NCI-H1105 treated with DMSO at 0.1 percent for 48 hours (cell line): ENCODE data around the gene KCNQ1.

Experiments used
- DNase-seq: peaks from one replicate; lab custom pipeline; 2025; lab: John Stamatoyannopoulos, UW

KCNQ1 gene

GRCh38 chr11:2553886-2554285 lies 109.1 kb downstream of the KCNQ1 start:
- DNase-seq, result no peak

DNA sequence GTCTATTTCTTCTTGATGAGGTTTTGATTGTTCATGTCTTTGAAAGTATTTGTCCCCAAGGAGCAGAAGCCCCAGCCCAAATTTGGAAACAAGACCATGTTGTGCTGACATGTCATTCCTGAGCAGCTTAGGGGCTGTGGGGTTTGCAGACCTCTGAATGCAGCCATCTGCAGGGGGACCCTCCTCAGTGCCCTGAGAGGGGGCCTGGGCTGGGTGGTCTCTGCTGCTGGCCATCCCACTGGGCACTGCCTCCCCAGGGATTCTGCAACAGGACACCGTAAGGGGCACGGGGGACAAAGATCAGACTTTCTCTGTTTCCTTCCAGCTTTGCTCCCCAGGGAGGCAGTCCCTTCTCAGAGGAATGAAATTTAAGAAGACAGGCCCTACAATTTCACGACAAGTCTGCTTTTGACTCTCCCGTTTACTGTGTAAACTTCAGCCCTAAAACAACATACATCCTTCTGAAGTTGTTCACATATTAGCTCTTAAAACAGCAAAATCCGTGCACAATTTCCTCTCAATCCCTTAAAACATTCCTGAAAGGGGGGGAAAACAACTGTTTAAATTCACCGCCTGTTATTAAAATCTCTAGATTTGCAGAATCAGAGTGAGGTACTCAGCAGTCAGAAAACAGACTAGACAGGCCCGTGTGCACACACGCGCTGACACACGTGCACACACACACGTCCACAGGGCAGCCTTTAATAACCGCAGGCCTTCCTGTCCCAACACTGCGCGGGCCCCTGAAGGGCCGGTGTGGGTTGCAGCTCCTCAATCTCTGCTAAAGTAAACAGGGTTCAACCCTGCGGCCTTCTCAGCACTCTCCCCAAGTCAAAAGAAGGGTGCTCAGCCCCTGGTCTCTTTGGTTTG lies 109.8 kb downstream of the KCNQ1 start:
- no peak for DNase-seq

DNA sequence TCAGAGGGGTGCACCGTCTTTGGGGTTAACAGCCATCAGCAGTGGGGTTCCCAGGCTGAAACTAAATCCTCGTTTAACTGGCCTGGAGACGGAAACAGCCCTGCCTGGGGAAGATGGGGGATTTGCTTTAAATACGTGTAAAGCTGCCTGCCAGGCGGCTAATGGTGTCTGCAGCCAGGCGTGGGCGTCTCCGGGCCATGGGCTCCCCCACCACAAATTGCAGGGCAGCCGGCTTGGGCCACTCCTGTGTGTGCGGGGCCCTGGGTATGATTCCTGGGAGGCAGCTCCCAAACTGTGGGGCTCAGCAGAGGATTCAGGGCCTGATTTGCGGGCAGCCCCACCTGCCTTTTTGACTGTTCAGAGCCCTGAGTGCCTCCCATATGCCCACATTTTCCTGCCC lies 110.5 kb downstream of the KCNQ1 start:
- DNase-seq, result no peak

- no peak for DNase-seq
Measured at GRCh38 chr11:2555891-2556290, 111.1 kb downstream of the KCNQ1 start.

DNA sequence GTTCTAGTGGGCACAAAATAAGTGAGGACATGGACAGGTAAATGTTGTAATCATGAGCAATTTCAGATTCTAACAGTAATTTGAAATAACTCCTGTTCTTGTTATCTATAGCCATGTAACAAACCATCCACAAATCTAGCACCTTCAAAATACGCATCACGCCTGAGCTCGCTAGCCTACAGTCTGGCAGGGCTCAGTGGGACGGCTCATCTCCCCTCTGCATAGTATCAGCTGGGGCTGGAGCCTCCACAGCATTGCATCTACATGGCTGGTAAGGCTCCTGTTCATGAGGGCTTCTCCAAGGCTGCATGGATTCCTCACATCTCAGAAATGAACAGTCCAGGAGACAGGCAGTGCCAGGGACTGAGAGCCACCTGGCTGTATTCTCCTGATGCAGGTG lies 112.6 kb downstream of the KCNQ1 start:
- no peak for DNase-seq

GRCh38 chr11:2558397-2558796 lies 113.6 kb downstream of the KCNQ1 start:
- no peak for DNase-seq

- DNase-seq, result no peak
Measured at GRCh38 chr11:2558861-2559526, 114.2 kb downstream of the KCNQ1 start.

DNA sequence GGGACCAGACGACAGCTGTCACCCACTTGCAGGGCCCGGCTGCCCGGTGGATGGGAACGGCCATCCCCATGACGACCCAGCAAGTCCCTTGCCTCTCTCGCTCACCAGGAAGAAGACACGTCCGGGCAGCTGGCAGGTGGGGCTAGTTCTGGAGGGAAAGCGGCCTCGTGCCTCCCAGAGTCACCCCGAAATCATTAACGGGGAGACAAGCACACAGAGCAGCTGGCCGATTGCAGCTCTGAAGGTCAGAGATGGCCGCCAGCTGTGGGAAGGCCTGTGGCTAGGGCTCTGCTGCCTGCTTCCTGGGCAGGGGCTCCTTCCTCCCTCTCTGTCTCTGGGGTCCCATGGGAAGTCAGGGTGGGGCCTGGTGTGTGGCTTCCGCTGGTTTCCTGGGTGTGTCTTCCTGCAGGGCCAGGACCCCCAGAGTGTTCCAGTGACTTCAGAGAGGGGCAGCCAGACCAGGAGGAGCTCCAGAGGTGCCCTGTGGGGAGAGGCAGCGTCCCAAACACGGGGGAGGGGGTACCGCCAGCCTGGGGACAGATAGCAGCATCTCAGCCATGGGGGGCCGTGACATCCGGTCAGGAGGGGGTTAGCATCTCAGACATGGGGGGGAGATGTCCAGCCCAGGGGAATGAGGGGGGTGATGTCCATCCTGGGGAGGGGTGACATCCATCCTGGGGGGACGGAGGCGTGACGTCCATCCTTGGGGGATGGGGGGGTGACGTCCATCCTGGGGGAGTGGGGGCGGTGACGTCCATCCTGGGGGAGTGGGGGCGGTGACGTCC lies 114.9 kb downstream of the KCNQ1 start:
- no peak for DNase-seq

- no peak for DNase-seq
Measured at GRCh38 chr11:2561696-2562581, 117.1 kb downstream of the KCNQ1 start.

- DNase-seq, result no peak
Measured at GRCh38 chr11:2562890-2563212, 118.0 kb downstream of the KCNQ1 start.

GRCh38 chr11:2563213-2564007 lies 118.6 kb downstream of the KCNQ1 start:
- DNase-seq, result no peak

DNA sequence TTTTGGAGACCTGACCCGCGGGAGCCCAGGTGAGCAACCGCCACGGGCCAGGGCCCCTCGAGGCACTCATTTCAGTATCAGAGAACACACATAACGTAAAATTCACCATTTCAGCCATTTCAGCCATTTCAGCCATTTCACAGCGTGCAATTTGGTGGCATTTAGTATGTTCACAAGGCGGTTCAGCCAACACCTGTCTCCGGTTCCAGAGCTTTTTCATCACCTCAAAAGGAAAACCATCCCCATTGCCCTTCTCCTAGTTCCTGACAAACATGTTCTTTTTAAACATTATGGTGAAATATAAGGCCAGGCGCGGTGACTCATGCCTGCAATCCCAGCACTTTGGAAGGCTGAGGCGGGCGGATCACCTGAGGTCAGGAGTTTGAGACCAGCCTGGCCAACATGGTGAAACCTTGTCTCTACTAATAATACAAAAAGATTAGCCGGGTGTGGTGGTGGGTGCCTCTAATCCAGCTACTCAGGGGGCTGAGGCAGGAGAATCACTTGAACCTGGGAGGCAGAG lies 119.3 kb downstream of the KCNQ1 start:
- no peak for DNase-seq

- no peak for DNase-seq
Measured at GRCh38 chr11:2564588-2565425, 120.0 kb downstream of the KCNQ1 start.

- DNase-seq, result no peak
Measured at GRCh38 chr11:2565447-2566222, 120.8 kb downstream of the KCNQ1 start.

DNA sequence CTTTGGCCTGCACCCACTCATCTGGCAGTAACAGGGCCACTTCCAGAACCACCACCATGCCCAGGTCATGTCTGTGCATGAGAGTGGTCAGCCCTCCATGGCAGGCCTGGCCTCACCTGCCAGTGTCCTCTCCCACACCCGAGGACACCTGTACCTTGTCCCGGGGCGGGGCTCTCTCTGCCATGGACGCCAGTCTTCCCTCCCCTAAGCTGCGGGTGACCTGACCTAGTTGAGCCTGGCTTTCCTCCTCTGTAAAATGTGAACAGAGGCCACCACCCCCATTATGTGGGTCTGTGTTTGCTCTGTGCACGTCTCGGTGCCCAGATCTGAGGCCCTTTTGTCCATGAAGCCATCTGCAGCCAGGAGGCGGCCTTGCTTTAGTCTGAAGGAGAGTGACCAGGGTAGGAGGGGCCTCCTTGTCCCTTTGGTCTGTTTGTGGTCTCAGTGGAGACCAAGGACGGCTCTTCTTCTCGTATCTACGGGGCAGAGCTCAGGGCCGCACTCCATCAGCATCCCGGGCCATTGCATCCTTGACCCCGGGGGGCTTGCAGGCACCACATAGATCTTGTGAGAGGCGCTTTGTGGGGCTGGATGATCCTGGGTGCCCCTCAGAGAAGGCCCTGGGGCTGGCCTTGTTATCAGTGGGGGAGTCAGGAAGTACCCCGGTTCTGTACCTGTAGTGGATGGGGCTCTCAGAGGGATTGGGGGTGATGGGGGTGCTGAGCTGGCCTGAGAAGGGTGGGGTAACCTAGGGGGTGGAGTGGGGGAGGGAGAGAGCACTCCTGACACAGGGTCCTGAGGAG lies 121.6 kb downstream of the KCNQ1 start:
- no peak for DNase-seq

- no peak for DNase-seq
Measured at GRCh38 chr11:2567026-2567671, 122.3 kb downstream of the KCNQ1 start.

DNA sequence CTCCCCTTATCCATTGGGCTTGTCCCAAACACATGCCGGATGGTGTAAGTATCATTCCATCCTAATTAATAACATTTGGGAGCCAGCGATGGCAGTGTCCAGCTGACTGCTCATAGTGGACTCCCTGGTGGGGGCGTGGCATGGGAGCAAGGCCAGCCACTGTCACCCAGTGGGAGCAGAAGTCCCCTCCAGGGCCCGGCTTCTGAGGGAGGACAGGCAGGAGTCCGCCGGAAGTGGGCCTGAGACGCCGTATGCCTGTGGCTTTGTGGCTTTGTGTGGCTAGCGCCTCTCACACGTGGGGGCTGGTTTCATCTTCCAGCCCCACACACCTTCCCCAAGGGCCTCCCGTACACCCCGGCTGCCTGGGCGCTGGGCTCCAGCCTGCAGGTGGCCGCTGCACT lies 124.5 kb downstream of the KCNQ1 start:
- no peak for DNase-seq

- DNase-seq, result no peak
Measured at GRCh38 chr11:2569731-2570210, 125.0 kb downstream of the KCNQ1 start.
